ENCODE measurements around the gene CUBN. TPM values are rescaled to one million over a fixed set of nuclear protein-coding genes. Genes with fewer than 3 reads are reported as not detected.

CUBN gene
- total RNA-seq, 1 donor from 2014 or later = 1.5 TPM

DNA sequence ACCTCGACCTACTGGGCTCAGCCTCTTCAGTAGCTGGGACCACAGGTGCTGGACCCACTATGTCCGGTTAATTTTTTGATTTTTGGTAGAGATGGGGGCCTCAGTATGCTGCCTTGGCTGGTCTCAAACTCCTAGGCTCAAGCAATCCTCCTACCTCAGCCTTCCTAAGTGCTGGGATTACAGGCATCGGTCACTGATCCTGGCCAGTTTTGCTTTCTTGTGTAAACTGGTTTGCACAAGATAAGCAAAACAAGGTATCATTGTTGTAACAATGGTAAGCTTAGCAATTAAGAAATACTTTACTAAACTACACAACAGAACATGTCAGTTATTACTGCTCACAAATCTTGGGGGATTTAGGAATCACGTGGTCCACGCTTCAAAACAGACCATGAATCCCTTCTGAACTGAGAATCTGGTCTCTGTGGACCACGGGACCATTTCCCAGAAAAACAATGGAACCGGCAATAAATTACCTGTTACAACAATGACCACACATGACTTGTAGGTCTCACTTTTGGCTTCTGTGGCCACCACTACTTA is 349.2 kb downstream of the CUBN start:
- no peak for DNase-seq (ENCODE audit: low spot score, unreplicated experiment)
- Mint-ChIP-seq H3K9me3 (ENCODE audit: low read depth) (peaks cover 5% of the 10 kb centered on the region), H3K27ac (no peak overlapping the region), H3K36me3 (ENCODE audit: insufficient read depth) (peaks cover 13% of the 10 kb centered on the region), H3K27me3 (no peaks in the 10 kb centered on the region), H3K4me3 (ENCODE audit: low read depth) (no peak overlapping the region), H3K4me1 (ENCODE audit: low read depth) (peaks cover 24% of the 10 kb centered on the region)
- TF ChIP-seq, protein P1, sequence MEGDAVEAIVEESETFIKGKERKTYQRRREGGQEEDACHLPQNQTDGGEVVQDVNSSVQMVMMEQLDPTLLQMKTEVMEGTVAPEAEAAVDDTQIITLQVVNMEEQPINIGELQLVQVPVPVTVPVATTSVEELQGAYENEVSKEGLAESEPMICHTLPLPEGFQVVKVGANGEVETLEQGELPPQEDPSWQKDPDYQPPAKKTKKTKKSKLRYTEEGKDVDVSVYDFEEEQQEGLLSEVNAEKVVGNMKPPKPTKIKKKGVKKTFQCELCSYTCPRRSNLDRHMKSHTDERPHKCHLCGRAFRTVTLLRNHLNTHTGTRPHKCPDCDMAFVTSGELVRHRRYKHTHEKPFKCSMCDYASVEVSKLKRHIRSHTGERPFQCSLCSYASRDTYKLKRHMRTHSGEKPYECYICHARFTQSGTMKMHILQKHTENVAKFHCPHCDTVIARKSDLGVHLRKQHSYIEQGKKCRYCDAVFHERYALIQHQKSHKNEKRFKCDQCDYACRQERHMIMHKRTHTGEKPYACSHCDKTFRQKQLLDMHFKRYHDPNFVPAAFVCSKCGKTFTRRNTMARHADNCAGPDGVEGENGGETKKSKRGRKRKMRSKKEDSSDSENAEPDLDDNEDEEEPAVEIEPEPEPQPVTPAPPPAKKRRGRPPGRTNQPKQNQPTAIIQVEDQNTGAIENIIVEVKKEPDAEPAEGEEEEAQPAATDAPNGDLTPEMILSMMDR (IDR thresholded peaks at IDR 0.05; ENCODE audit: unreplicated experiment) = no peak

DNA sequence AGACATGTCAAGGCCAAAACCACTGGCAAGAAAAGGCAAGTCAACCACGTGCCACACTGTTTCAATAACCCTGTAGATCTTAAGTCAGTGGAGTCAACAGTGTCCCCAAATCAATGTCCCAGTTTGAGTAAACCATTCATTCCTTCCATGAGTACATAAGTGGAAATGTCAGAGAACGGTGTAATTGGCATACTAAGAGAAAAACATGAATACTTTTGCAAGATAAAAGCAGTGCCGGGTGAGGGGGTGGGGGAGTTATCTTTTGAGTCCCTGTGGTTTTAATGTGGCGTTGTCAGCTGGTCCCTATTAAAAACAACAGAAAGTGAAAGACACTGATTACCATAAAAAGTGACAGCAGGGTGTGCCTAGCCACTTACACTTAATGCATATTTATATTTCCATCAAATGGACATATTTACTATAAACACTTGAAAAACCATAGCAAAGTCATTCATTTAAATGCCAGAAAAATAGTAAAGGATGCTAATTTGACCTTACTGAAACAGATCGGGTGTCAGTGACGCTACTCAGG is 350.2 kb downstream of the CUBN start:
- no peak overlapping the region for H3K27ac Mint-ChIP-seq
- no peak overlapping the region for H3K4me3 Mint-ChIP-seq (ENCODE audit: low read depth)
- TF ChIP-seq, protein P1 (IDR thresholded peaks at IDR 0.05; ENCODE audit: unreplicated experiment) = no peak

DNA sequence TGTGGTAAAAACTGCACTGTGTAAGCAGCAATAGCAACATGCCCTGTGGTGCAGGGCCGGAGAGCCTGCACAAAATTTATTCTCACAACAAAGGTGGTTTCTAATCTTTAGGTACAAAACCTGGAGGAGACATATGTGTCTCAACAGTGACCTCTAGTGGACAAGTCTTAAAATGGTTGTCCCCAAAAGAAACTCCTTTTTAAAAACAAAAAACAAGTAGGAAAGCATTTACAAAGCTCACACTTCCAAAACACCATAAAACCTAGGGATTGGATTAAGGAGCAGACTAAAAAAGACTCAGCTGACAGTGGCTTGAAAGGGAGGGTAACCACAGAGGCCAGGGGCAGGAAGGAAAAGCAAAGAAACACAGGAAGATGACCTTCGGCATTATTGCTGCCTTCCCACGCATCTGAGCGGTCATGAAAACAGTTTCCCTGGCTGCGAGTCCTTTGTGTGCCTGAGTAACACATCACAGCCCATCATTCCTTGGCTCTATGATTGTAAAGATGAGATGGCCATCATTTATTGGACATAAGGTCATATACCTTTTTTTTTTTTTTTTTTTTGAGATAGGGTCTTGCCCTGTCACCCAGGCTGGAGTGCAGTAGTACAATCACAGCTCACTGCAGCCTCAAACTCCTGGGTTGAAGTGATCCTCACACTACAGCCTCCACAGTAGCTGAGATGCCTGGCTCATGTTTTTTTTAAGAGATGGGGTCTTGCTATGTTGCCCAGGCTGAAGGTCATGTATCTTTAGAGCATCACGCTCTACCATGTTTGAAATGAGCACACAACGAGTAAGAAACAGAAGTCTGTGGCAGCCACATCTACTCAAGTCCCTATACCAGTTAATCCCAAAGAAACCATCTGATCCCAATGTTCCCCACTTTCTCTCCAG is 351.9 kb downstream of the CUBN start:
- H3K9me3 Mint-ChIP-seq (ENCODE audit: low read depth) = no peaks in the 10 kb centered on the region
- no peak overlapping the region for H3K4me3 Mint-ChIP-seq (ENCODE audit: low read depth)
- H3K27me3 Mint-ChIP-seq = no peaks in the 10 kb centered on the region
- H3K4me1 Mint-ChIP-seq (ENCODE audit: low read depth) = peaks cover 24% of the 10 kb centered on the region
- no peak for DNase-seq (ENCODE audit: low spot score, unreplicated experiment)
- H3K36me3 Mint-ChIP-seq (ENCODE audit: insufficient read depth) = peaks cover 8% of the 10 kb centered on the region
- TF ChIP-seq, protein P1 (IDR thresholded peaks at IDR 0.05; ENCODE audit: unreplicated experiment) = peak; percentile 85
- H3K27ac Mint-ChIP-seq = peak overlapping the region; percentile 90

More for the DNA sequence above, 350.2 kb downstream of the CUBN start:
- peaks cover 13% of the 10 kb centered on the region for H3K36me3 Mint-ChIP-seq (ENCODE audit: insufficient read depth)
- peaks cover 2% of the 10 kb centered on the region for H3K9me3 Mint-ChIP-seq (ENCODE audit: low read depth)
- H3K27me3 Mint-ChIP-seq = no peaks in the 10 kb centered on the region
- no peak for DNase-seq (ENCODE audit: low spot score, unreplicated experiment)
- peaks cover 24% of the 10 kb centered on the region for H3K4me1 Mint-ChIP-seq (ENCODE audit: low read depth)

DNA sequence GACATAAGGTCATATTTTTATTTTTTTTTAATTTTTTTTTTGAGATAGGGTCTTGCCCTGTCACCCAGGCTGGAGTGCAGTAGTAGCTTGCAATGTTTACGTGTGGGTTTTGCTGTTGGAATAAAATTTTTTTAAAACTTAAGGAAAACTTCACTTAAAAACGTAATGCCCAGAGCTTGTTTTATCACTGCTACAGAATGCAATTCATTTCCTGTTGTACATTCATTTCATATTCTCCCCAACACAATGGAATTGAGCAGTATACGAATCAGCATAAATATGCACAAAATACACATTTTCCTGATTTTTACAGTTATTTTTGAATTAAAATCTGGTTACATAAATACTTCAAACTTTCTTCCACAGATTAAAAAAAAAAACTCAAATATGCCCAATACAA is 352.7 kb downstream of the CUBN start:
- peaks cover 7% of the 10 kb centered on the region for H3K36me3 Mint-ChIP-seq (ENCODE audit: insufficient read depth)
- H3K4me1 Mint-ChIP-seq (ENCODE audit: low read depth) = peaks cover 27% of the 10 kb centered on the region
- no peak overlapping the region for H3K27ac Mint-ChIP-seq
- DNase-seq (ENCODE audit: low spot score, unreplicated experiment) = no peak
- H3K9me3 Mint-ChIP-seq (ENCODE audit: low read depth) = no peaks in the 10 kb centered on the region
- TF ChIP-seq, protein P1 (IDR thresholded peaks at IDR 0.05; ENCODE audit: unreplicated experiment) = no peak
- no peaks in the 10 kb centered on the region for H3K27me3 Mint-ChIP-seq
- no peak overlapping the region for H3K4me3 Mint-ChIP-seq (ENCODE audit: low read depth)

Other genes starting within 250 kb of the CUBN start
- gene TRDMT1, start 71.9 kb upstream of the CUBN start, total RNA-seq = 10.4 and 14.3 TPM in 2 replicates
- 172 and 261 TPM in 2 replicates for gene VIM, start 98.4 kb upstream of the CUBN start, total RNA-seq